Muscle layer of duodenum (tissue), 2 donors: ENCODE results near the gene ATXN3.

ENCODE experiments used
- H3K27ac ChIP-seq: one replicate; pipeline ENCODE4 v1.7.0; 2013; ENCODE audit warnings: mild to moderate bottlenecking, low read length
- H3K27me3 ChIP-seq: one replicate; pipeline ENCODE4 v1.7.0; 2013; ENCODE audit warnings: low read depth, mild to moderate bottlenecking, control low read depth, low read length
- H3K36me3 ChIP-seq, 2 donors: one replicate each; pipeline ENCODE4 v1.7.0; 2013; ENCODE audit warnings: low read length in 2 of 2, control low read depth in 1 of 2, mild to moderate bottlenecking in 1 of 2; ENCODE audit not compliant: insufficient read depth in 2 of 2, control insufficient read depth in 1 of 2
- H3K4me1 ChIP-seq, 2 donors: one replicate each; pipeline ENCODE4 v1.7.0; 2013; ENCODE audit warnings: low read length in 2 of 2, mild to moderate bottlenecking in 2 of 2, control low read depth in 1 of 2, moderate library complexity in 1 of 2; ENCODE audit not compliant: insufficient read depth in 2 of 2, control insufficient read depth in 1 of 2
- H3K4me3 ChIP-seq, 2 donors: one replicate each; pipeline ENCODE4 v1.7.0; 2013; ENCODE audit warnings: low read length in 2 of 2, low read depth in 1 of 2, mild to moderate bottlenecking in 1 of 2
- H3K9me3 ChIP-seq, 2 donors: one replicate each; pipeline ENCODE4 v1.7.0; 2013; ENCODE audit warnings: low read length in 2 of 2, control low read depth in 1 of 2, mild to moderate bottlenecking in 1 of 2; ENCODE audit not compliant: control insufficient read depth in 1 of 2
- donor health status: healthy.

Gene ATXN3

DNA sequence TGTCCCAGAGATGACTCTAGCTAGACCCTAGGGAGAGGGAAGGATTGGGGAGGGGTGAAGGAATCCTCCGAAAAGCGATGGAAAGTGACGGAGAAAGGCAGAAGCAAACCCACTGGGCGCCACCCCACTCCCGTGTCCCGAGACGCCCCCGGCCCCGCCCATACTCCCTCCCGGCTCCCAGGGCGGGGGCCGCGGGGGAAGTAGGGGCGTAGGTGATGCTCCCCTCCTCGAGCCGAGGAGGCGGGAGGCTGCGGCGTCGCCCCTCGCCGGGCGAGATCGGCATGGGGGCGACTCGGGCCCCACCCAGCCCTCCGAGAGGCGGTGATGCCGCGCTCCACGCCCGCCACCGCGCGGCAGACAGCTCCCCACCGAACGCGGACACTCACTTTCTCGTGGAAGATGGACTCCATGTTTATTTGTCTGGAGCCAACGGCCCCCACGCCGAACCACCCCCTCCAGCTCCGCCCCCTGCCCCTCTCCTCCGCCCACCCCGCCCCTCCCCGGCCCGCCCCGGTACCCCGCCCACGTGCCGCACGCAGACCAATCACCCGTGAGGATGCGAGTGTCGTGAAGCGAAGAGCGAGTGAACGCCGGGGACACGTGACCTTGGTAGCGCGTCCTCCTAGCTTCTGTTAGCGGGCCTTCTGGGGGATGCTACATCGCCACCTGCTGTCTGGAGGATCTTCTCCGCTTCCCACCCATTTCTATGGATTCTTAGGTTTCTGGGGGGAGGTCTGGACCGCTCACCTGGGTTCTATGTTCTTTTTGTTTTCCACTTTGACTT is at the start of gene ATXN3:
Gene ATXN3, minus strand, starts transcription at position 440 of the 784 bp plus-strand sequence. Its CDS starts 30 bp downstream, at position 410.
- Histone ChIP-seq H3K9me3 (no peaks in the 10 kb centered on the region), H3K27me3 (no peaks in the 10 kb centered on the region), H3K36me3 (no peaks in the 10 kb centered on the region), H3K4me3 (peak within 1 kb of the TSS; percentile 94 to 99), H3K27ac (peak within 1 kb of the TSS; percentile 99), H3K4me1 (peaks cover 0 to 20% of the 10 kb centered on the region in 2 donors)

DNA sequence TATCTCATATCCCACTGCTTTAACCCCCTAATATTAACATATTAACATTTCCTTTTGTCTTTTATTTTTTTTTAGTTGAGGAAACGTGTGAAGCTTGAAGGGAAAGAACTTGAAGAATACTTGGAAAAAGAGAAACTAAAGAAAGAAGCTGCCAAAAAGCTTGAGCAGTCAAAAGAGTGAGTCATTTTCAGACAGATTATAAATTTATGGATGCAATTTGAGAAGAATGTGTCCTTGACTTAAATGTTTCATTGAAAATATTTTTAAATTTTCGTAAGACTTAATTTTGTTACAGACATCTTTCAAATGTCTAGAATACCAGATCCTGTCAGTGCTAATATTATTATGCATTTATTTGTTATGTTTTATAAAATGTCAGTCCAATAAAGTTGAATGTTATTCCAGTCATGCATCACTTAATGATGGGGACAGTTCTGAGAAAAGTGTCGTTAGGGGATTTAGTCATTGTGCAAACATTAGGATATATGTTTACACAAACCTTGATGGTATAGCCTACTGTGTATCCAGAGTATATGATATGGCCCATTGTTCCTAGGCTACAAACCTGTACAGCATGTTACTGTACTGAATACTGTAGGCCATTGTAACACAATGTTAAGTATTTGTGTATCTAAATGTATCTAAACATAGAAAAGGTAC is 48.0 kb upstream of the ATXN3 start:
- H3K9me3 ChIP-seq = no peaks in the 10 kb centered on the region
- no peaks in the 10 kb centered on the region for H3K4me1 ChIP-seq
- H3K36me3 ChIP-seq = peaks cover 29 to 35% of the 10 kb centered on the region in 2 donors
- no peak overlapping the region for H3K27ac ChIP-seq
- no peaks in the 10 kb centered on the region for H3K27me3 ChIP-seq
- H3K4me3 ChIP-seq = no peak overlapping the region

DNA sequence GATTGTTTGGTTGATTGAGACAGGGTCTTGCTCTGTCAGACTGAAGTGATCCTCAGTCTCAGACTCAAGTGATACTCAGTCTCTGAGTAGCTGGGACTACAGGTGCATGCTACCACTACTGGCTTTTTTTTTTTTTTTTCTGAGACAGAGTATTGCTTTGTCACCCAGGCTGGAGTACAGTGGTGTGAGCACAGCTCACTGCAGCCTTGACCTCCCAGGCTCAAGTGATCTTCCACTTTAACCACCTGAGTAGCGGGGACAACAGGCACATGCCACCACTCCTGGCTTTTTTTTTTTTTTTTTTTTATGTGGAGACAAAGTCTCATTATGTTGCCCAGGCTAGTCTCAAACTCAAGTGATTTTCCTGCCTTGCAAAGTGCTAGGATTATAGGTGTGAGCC is 47.2 kb upstream of the ATXN3 start:
- Histone ChIP-seq H3K9me3 (no peaks in the 10 kb centered on the region), H3K27ac (no peak overlapping the region), H3K4me3 (no peak overlapping the region), H3K27me3 (no peaks in the 10 kb centered on the region), H3K36me3 (peaks cover 26 to 33% of the 10 kb centered on the region in 2 donors), H3K4me1 (no peaks in the 10 kb centered on the region)

DNA sequence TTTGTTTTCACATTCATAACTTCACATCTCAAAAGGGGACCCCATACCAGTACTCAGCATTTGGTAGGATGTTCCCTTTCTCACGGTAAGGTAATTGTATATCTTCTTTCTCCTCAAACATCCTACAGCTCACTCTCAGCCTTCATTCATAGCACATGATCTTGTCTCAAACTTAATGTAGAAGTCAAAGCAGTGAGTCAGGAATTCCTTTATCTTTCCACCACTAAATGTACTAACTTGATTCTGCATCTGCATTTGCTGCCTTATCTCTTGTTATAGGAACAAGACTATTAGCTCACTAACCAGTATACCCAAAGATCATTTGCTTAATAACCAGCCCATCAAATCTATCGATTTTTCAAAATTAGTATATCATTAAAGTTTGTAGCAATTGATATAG is 38.3 kb upstream of the ATXN3 start:
- Histone ChIP-seq H3K36me3 (peaks cover 56 to 78% of the 10 kb centered on the region in 2 donors), H3K9me3 (no peaks in the 10 kb centered on the region), H3K4me3 (no peak overlapping the region), H3K4me1 (no peaks in the 10 kb centered on the region), H3K27me3 (no peaks in the 10 kb centered on the region), H3K27ac (no peak overlapping the region)

DNA sequence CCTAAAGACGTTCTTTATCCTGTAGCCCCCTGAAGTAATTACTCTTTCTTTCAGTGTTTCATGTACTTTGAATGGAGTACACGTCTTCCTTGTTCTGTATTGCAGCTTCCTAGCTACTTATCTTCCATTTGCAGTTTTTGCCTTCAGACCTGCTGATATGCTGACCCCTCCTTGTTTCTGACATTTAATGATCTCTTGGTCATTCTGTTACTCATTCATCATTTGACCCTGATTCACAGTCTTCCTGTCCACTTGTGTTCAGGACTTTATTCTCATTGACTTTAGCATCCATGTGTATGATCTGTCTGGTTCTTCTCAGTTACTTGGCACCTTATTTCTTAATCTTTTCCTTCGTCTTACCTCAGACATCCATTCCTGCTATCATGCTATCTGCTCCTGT is 37.6 kb upstream of the ATXN3 start:
- Histone ChIP-seq H3K9me3 (no peaks in the 10 kb centered on the region), H3K4me3 (no peak overlapping the region), H3K36me3 (peaks cover 54 to 74% of the 10 kb centered on the region in 2 donors), H3K4me1 (no peaks in the 10 kb centered on the region), H3K27ac (no peak overlapping the region), H3K27me3 (no peaks in the 10 kb centered on the region)

DNA sequence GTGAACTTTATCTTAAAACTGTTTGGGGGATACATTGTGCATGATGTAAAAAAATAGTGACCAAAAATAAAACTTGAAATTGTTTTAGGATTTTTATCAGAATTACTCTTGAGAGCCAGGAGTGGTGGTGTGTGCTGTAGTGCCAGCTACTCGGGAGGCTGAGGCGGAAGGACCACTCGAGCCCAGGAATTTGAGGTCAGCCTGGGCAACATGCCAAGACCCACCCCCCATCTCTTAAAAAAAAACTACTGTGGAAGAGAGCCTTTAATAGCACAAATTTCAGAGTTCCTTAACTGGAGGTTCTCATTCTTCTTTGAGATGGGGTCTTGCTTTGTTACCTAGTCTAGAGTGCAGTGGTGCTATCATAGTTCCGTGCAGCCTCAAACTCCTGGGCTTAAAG is 36.9 kb upstream of the ATXN3 start:
- no peaks in the 10 kb centered on the region for H3K4me1 ChIP-seq
- no peaks in the 10 kb centered on the region for H3K9me3 ChIP-seq
- peaks cover 52 to 78% of the 10 kb centered on the region in 2 donors for H3K36me3 ChIP-seq
- H3K4me3 ChIP-seq = no peak overlapping the region
- no peak overlapping the region for H3K27ac ChIP-seq
- H3K27me3 ChIP-seq = no peaks in the 10 kb centered on the region

DNA sequence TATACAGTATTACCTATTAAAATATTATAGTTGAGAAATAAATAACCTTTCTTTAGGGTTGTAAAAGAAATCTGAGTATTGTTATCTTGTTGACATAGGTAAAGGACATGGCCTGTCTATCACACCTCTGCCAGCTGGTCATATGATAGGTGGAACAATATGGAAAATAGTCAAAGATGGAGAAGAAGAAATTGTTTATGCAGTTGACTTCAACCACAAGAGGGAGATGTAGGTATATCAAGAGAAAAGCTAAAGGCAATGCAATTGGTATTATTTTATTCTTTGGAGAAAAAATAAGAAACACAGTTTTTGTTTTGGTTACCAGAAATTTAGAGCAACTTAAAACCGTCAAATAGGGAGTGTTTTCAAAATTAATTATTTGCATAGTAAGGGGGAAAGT is 28.9 kb upstream of the ATXN3 start:
- H3K36me3 ChIP-seq = peaks cover 35 to 55% of the 10 kb centered on the region in 2 donors
- H3K4me1 ChIP-seq = no peaks in the 10 kb centered on the region
- H3K27ac ChIP-seq = no peak overlapping the region
- H3K4me3 ChIP-seq = no peak overlapping the region
- no peaks in the 10 kb centered on the region for H3K9me3 ChIP-seq
- H3K27me3 ChIP-seq = no peaks in the 10 kb centered on the region

DNA sequence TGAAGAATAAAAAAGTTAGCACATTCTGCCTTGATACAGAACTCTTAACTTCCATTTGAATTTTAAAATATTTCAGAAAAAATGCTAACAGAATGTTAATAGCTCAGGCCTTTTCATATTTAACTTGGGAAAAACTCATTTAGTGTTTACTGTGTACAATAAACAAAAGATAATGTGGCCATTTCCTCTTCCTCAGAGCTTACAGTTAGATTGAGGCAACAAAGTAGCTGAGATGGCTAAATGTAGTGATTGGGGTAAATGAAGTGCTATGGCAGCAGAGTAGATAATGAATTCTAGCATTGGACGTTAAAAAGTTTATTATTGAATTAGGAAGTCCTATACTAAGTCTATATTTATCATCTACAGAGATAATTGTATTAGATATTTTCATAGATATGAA is 28.1 kb upstream of the ATXN3 start:
- Histone ChIP-seq H3K4me3 (no peak overlapping the region), H3K27ac (no peak overlapping the region), H3K4me1 (no peaks in the 10 kb centered on the region), H3K36me3 (peaks cover 39 to 53% of the 10 kb centered on the region in 2 donors), H3K27me3 (no peaks in the 10 kb centered on the region), H3K9me3 (no peaks in the 10 kb centered on the region)

DNA sequence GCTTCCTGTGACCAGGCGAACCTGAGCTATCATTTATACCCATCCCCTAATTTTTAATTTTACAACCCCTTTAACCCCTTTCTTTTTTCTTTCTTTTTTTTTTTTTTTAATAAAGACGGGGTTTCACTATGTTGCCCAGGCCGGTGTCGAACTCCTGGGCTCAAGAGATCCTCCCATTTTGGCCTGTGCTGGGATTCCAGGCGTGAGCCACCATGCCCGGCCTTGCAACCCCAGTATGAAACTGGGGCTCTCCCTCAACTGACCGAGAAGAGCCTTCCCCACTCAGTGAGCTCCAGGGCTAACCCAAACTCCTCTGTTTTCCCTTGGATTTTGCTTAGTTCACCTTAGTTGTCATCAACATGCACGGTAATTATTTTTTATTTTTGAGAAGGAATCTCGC is 16.4 kb upstream of the ATXN3 start:
- peak overlapping the region; percentile 96 for H3K27ac ChIP-seq
- H3K36me3 ChIP-seq = peaks cover 0 to 5% of the 10 kb centered on the region in 2 donors
- H3K4me3 ChIP-seq = peak overlapping the region; percentile 93 to 95
- H3K4me1 ChIP-seq = peaks cover 11 to 31% of the 10 kb centered on the region in 2 donors
- no peaks in the 10 kb centered on the region for H3K9me3 ChIP-seq
- H3K27me3 ChIP-seq = no peaks in the 10 kb centered on the region

DNA sequence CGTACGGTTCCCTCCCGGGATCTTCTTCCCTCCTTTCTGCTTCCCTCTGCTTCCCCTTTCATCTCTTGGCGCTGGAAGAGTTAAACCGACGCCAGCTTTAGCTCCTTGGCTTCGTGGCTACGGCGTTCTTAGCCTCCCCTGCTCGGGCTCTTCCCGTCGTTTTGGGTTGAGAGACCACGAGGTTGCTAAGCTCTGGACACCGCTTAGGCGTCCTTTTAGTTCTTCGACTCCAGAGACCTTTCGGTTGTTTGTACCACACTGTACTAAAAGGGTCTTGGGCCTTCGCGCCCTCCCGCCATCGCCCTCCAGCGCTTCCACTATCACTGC is 15.9 kb upstream of the ATXN3 start:
- H3K4me1 ChIP-seq = peaks cover 11 to 31% of the 10 kb centered on the region in 2 donors
- H3K9me3 ChIP-seq = no peaks in the 10 kb centered on the region
- H3K36me3 ChIP-seq = peaks cover 0 to 7% of the 10 kb centered on the region in 2 donors
- H3K4me3 ChIP-seq = peak overlapping the region; percentile 93 to 95
- no peaks in the 10 kb centered on the region for H3K27me3 ChIP-seq
- H3K27ac ChIP-seq = peak overlapping the region; percentile 96

DNA sequence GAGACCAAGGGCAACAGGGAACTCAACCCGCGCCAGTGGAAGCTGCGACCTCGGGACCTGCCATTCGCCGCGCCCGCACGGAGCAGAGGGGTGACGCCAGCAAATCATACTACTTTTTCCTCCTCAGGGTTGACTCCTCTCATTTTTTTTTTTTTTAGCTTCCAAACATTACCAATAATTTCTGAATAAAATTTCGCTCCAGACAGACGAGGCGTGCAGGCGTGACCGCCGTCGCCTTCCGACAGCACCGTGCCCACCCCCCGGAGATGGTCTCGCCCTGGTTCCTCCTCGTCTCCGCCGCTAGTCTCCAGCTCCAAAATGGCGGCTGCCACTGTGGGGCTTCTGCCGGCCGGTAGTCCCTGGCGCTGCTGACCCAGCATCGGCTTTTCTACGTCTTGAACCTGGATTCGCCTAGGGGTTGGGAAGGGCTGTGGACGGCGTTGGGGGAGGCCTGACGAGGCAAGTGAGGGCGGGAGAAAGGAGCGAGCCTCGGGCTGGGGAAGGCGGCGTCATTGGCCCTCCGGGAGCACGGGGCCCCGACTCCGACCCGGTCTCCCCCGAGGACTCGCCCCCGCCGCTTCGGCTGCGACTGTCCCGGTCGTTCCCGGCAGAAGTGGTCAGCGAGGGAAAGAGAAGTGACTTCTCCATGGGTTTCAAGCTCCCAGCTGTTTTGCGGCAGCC is 15.4 kb upstream of the ATXN3 start, which contains the start of the genes CPSF2 and NDUFB1:
Gene CPSF2, plus strand, starts transcription at position 300 of the 681 bp plus-strand sequence. CDS start 9,016 bp downstream, outside the sequence.
Gene NDUFB1, minus strand, starts transcription at position 37 of the 681 bp plus-strand sequence. CDS start 4,069 bp downstream, outside the sequence.
- H3K27me3 ChIP-seq = no peaks in the 10 kb centered on the region
- H3K4me1 ChIP-seq = peaks cover 11 to 31% of the 10 kb centered on the region in 2 donors
- H3K9me3 ChIP-seq = no peaks in the 10 kb centered on the region
- H3K36me3 ChIP-seq = peaks cover 2 to 6% of the 10 kb centered on the region in 2 donors
- peak within 1 kb of the TSS; percentile 93 to 95 for H3K4me3 ChIP-seq
- peak within 1 kb of the TSS; percentile 96 for H3K27ac ChIP-seq
